ENCODE results near the gene KRT76. TPM values are rescaled to one million over a fixed set of nuclear protein-coding genes. Genes with fewer than 3 reads are reported as not detected.

Gene KRT76
- total RNA-seq, 1 donor from 2014 or later, result not detected

- no peaks in the 10 kb centered on the region for H3K36me3 Mint-ChIP-seq (ENCODE audit: low read depth)
- DNase-seq (ENCODE audit: low spot score), result no peak
- no peak overlapping the region for H3K27ac Mint-ChIP-seq (ENCODE audit: unreplicated experiment)
- no peak for TF ChIP-seq CTCF (IDR thresholded peaks at IDR 0.05)
- H3K27me3 Mint-ChIP-seq (ENCODE audit: low read depth), result peaks cover 27% of the 10 kb centered on the region
- no peak overlapping the region for H3K4me3 Mint-ChIP-seq (ENCODE audit: unreplicated experiment)
- peaks cover 10% of the 10 kb centered on the region for H3K4me1 Mint-ChIP-seq (ENCODE audit: low read depth)
- H3K9me3 Mint-ChIP-seq (ENCODE audit: low read depth), result no peaks in the 10 kb centered on the region
Measured at GRCh38 chr12:52801773-52802172, 24.6 kb upstream of the KRT76 start.

GRCh38 chr12:52800259-52800917, 23.2 kb upstream of the KRT76 start:
- no peak overlapping the region for H3K4me3 Mint-ChIP-seq (ENCODE audit: unreplicated experiment)
- no peak overlapping the region for H3K27ac Mint-ChIP-seq (ENCODE audit: unreplicated experiment)
- no peaks in the 10 kb centered on the region for H3K9me3 Mint-ChIP-seq (ENCODE audit: low read depth)
- peaks cover 20% of the 10 kb centered on the region for H3K27me3 Mint-ChIP-seq (ENCODE audit: low read depth)
- DNase-seq (ENCODE audit: low spot score), result no peak
- H3K36me3 Mint-ChIP-seq (ENCODE audit: low read depth), result no peaks in the 10 kb centered on the region
- no peak for TF ChIP-seq CTCF (IDR thresholded peaks at IDR 0.05)
- peaks cover 10% of the 10 kb centered on the region for H3K4me1 Mint-ChIP-seq (ENCODE audit: low read depth)

- H3K4me3 Mint-ChIP-seq (ENCODE audit: unreplicated experiment), result no peak overlapping the region
- no peaks in the 10 kb centered on the region for H3K9me3 Mint-ChIP-seq (ENCODE audit: low read depth)
- peaks cover 17% of the 10 kb centered on the region for H3K27me3 Mint-ChIP-seq (ENCODE audit: low read depth)
- H3K4me1 Mint-ChIP-seq (ENCODE audit: low read depth), result peaks cover 10% of the 10 kb centered on the region
- H3K36me3 Mint-ChIP-seq (ENCODE audit: low read depth), result no peaks in the 10 kb centered on the region
- no peak for DNase-seq (ENCODE audit: low spot score)
- no peak for TF ChIP-seq CTCF (IDR thresholded peaks at IDR 0.05)
- no peak overlapping the region for H3K27ac Mint-ChIP-seq (ENCODE audit: unreplicated experiment)
Measured at GRCh38 chr12:52799505-52800211, 22.5 kb upstream of the KRT76 start.

- no peak overlapping the region for H3K4me3 Mint-ChIP-seq (ENCODE audit: unreplicated experiment)
- no peak for TF ChIP-seq CTCF (IDR thresholded peaks at IDR 0.05)
- DNase-seq (ENCODE audit: low spot score), result no peak
- H3K36me3 Mint-ChIP-seq (ENCODE audit: low read depth), result no peaks in the 10 kb centered on the region
- no peak overlapping the region for H3K27ac Mint-ChIP-seq (ENCODE audit: unreplicated experiment)
- no peaks in the 10 kb centered on the region for H3K9me3 Mint-ChIP-seq (ENCODE audit: low read depth)
- peaks cover 25% of the 10 kb centered on the region for H3K27me3 Mint-ChIP-seq (ENCODE audit: low read depth)
- H3K4me1 Mint-ChIP-seq (ENCODE audit: low read depth), result peaks cover 10% of the 10 kb centered on the region
Measured at GRCh38 chr12:52798671-52799504, 21.7 kb upstream of the KRT76 start.

- no peak for TF ChIP-seq CTCF (IDR thresholded peaks at IDR 0.05)
- Mint-ChIP-seq H3K27me3 (ENCODE audit: low read depth) (peaks cover 31% of the 10 kb centered on the region), H3K4me3 (ENCODE audit: unreplicated experiment) (no peak overlapping the region), H3K4me1 (ENCODE audit: low read depth) (peaks cover 10% of the 10 kb centered on the region), H3K36me3 (ENCODE audit: low read depth) (no peaks in the 10 kb centered on the region), H3K9me3 (ENCODE audit: low read depth) (no peaks in the 10 kb centered on the region), H3K27ac (ENCODE audit: unreplicated experiment) (no peak overlapping the region)
- DNase-seq (ENCODE audit: low spot score), result no peak
Measured at GRCh38 chr12:52798003-52798670, 21.0 kb upstream of the KRT76 start.
